GM15510 (cell line): ENCODE results near the gene U2AF1L4.
A peak's percentile ranks its signal among the peaks of the same experiment; 100 is the strongest.

ENCODE experiments used
- POLR2A ChIP-seq: IDR thresholded peaks from 3 replicates; pipeline ENCODE4 v1.6.1; 2011; ENCODE audit warnings: borderline replicate concordance; ENCODE audit not compliant: insufficient read length; ENCODE audit errors: extremely low read depth

U2AF1L4 gene

DNA sequence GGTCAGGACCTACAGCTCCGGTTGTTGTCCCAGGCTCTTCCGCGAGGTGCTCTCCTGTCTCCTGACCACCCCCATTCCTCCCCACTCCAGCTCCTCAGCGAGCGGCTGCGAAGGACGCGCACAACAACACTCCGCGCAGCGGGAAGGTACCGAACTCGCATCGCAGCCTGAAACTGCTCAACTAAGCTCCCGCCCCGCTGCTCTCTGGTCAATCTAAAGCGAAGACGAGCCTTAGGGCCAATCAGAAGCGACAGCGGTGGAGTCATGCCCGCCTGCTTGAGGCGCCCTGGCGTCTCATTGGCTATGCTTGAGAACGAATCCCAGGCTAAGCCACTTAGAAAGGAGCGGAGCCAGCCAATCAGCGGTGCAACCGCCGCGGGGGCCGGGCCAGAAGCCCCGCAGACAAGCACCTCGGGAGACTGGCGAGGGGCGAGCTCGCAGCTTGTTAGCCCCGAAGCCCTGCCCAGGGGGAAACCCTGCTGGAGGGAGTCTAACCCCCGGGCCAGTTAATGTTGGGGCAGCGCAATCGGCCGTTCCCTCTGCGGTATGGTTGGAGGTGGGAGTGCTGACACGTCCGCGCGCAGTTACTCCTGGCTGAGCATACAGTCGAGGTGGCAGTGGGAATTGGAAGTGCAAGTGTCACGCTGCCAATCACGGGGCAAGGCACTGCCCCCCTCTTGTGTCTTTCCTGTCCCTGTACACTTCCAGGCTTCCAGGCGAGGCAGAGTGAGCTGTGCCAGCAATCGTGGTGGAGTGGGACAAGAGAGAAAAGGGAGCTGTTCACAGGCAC is 42.8 kb downstream of the U2AF1L4 start:
- peak; percentile 76 for TF ChIP-seq POLR2A

- TF ChIP-seq POLR2A = no peak
These were observed 48.4 kb downstream of the U2AF1L4 start for GRCh38 chr19:35696835-35697234.

DNA sequence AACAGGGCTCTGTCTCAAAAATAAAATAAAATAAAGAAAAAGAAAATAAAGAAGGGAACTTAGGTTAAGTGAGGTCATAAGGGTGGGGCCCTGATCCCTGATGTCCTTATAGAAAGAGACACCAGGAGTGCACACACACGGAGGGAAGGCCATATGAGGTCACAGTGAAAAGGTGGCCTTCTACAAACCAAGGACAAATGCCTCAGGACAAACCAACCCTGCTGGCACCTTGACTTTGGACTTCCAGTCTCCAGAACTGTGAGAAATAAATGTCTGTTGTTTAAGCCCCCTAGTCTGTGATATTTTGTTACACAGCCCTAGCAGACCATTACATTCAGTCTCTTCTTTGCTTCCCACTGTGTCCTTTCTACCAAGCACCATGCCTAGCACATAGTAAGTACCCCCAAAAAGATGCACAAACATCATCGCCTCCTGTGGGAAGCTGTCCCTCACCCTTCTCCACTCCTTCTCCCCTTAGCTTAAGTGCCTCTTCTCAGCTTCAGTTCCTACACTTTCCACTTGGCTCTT is 49.3 kb downstream of the U2AF1L4 start:
- TF ChIP-seq POLR2A = no peak

DNA sequence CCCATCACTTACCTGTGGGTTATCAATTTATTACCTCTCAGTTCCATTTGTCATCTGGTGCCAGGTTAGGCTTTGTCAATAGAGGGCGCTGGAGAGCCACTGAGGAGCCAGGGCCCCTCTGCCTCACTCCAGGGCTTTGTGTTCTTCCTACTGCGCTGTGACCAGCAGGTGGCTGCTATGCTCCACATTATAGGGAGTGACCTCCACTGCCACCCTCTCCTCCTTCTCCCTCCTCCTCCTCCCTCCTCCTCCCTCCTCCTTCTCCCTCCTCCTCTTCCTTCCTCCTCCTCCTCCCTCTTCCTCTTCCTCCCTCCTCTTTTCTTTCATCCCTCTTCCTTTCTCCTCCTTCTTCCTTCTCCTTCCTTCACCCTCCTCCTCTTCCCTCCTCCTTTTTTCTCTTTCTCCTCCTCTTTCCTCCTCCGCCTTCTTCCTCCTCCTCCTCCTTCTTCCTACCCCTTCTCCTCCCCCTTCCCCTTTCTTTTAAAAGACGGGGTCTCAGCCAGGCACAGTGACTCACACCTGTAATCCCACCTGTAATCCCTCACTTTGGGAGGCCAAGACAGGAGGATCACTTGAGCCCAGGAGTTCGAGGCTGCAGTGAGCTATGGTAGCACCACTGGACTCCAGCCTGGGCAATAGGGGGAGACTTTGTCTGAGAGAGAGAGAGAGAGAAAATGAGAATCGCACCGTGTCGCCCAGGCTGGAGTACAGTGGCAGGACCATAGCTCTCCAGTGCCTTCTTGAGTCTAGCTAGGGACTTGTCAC is 51.2 kb downstream of the U2AF1L4 start:
- TF ChIP-seq POLR2A = no peak

GRCh38 chr19:35693422-35693821 is 51.8 kb downstream of the U2AF1L4 start:
- no peak for TF ChIP-seq POLR2A
